Measurements from ENCODE around the gene ZCCHC7.

The ZCCHC7 gene

DNA sequence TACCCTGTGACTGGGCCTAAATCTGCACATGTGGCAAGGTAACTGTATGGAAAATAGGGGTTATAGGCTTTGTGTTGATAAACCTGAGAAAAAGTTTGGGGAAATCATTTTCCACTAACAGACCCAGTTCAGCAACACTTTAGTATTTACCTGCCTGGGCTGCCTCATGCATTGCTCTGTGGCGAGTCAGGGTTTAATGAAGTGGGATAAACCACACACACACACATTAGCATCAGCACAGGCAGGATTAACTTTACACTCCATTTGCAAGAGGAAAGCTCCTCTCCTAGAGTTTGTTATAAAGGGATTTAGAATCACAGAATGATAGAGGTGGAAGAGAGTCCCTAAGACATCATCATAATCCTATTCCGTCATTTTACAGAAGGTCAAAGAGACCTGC lies 20.0 kb upstream of the ZCCHC7 start:
- H3K27me3 ChIP-seq (ENCODE audit: control insufficient read depth, low read length): no peaks in the 10 kb centered on the region
- H3K9me2 ChIP-seq (replicated peaks; ENCODE audit: control insufficient read depth, low read length): no peaks in the 10 kb centered on the region
- H3F3A ChIP-seq (ENCODE audit: control insufficient read depth, insufficient read depth): peaks cover 6% of the 10 kb centered on the region
- H3K9me3 ChIP-seq (ENCODE audit: control insufficient read depth, insufficient read depth, low read length): no peaks in the 10 kb centered on the region
- H3K4me1 ChIP-seq (ENCODE audit: control insufficient read depth, low read length): peaks cover 44% of the 10 kb centered on the region
- no peaks in the 10 kb centered on the region for H3K79me2 ChIP-seq (ENCODE audit: control insufficient read depth, low read length)
- H4K20me1 ChIP-seq (ENCODE audit: control insufficient read depth, insufficient read depth, low read depth, low read length): no peaks in the 10 kb centered on the region
- H3K4me2 ChIP-seq (ENCODE audit: low read length): peak overlapping the region; percentile 47
- no peak overlapping the region for H3K27ac ChIP-seq (ENCODE audit: low read depth, low read length)
- H3K4me3 ChIP-seq (ENCODE audit: low read length): peak overlapping the region; percentile 1; the same call in 1 of the 2 replicates
- TF ChIP-seq, protein P1, sequence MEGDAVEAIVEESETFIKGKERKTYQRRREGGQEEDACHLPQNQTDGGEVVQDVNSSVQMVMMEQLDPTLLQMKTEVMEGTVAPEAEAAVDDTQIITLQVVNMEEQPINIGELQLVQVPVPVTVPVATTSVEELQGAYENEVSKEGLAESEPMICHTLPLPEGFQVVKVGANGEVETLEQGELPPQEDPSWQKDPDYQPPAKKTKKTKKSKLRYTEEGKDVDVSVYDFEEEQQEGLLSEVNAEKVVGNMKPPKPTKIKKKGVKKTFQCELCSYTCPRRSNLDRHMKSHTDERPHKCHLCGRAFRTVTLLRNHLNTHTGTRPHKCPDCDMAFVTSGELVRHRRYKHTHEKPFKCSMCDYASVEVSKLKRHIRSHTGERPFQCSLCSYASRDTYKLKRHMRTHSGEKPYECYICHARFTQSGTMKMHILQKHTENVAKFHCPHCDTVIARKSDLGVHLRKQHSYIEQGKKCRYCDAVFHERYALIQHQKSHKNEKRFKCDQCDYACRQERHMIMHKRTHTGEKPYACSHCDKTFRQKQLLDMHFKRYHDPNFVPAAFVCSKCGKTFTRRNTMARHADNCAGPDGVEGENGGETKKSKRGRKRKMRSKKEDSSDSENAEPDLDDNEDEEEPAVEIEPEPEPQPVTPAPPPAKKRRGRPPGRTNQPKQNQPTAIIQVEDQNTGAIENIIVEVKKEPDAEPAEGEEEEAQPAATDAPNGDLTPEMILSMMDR (IDR thresholded peaks at IDR 0.05; ENCODE audit: low read depth, low read length, poor library complexity, severe bottlenecking): no peak
- no peak for TF ChIP-seq EZH2phosphoT487 (IDR thresholded peaks at IDR 0.05; ENCODE audit: borderline replicate concordance, low read length)
- no peaks in the 10 kb centered on the region for H3K36me3 ChIP-seq (ENCODE audit: control insufficient read depth, low read length)

GRCh38 chr9:37100741-37101140 lies 19.6 kb upstream of the ZCCHC7 start:
- H3K9me3 ChIP-seq (ENCODE audit: control insufficient read depth, insufficient read depth, low read length): no peaks in the 10 kb centered on the region
- peaks cover 6% of the 10 kb centered on the region for H3F3A ChIP-seq (ENCODE audit: control insufficient read depth, insufficient read depth)
- no peaks in the 10 kb centered on the region for H3K36me3 ChIP-seq (ENCODE audit: control insufficient read depth, low read length)
- peak overlapping the region; percentile 47 for H3K4me2 ChIP-seq (ENCODE audit: low read length)
- peaks cover 43% of the 10 kb centered on the region for H3K4me1 ChIP-seq (ENCODE audit: control insufficient read depth, low read length)
- TF ChIP-seq, protein P1 (IDR thresholded peaks at IDR 0.05; ENCODE audit: low read depth, low read length, poor library complexity, severe bottlenecking): no peak
- TF ChIP-seq EZH2phosphoT487 (IDR thresholded peaks at IDR 0.05; ENCODE audit: borderline replicate concordance, low read length): no peak
- H3K27ac ChIP-seq (ENCODE audit: low read depth, low read length): no peak overlapping the region
- H3K27me3 ChIP-seq (ENCODE audit: control insufficient read depth, low read length): no peaks in the 10 kb centered on the region
- H4K20me1 ChIP-seq (ENCODE audit: control insufficient read depth, insufficient read depth, low read depth, low read length): no peaks in the 10 kb centered on the region
- no peaks in the 10 kb centered on the region for H3K79me2 ChIP-seq (ENCODE audit: control insufficient read depth, low read length)
- H3K4me3 ChIP-seq (ENCODE audit: low read length): peak overlapping the region; percentile 1; the same call in 1 of the 2 replicates
- no peaks in the 10 kb centered on the region for H3K9me2 ChIP-seq (replicated peaks; ENCODE audit: control insufficient read depth, low read length)

GRCh38 chr9:37102486-37102885 lies 17.9 kb upstream of the ZCCHC7 start:
- TF ChIP-seq, protein P1 (IDR thresholded peaks at IDR 0.05; ENCODE audit: low read depth, low read length, poor library complexity, severe bottlenecking): no peak
- no peak for TF ChIP-seq EZH2phosphoT487 (IDR thresholded peaks at IDR 0.05; ENCODE audit: borderline replicate concordance, low read length)
- no peaks in the 10 kb centered on the region for H3K9me2 ChIP-seq (replicated peaks; ENCODE audit: control insufficient read depth, low read length)
- no peak overlapping the region for H3K4me2 ChIP-seq (ENCODE audit: low read length)
- no peaks in the 10 kb centered on the region for H3K9me3 ChIP-seq (ENCODE audit: control insufficient read depth, insufficient read depth, low read length)
- H3K79me2 ChIP-seq (ENCODE audit: control insufficient read depth, low read length): no peaks in the 10 kb centered on the region
- no peak overlapping the region for H3K27ac ChIP-seq (ENCODE audit: low read depth, low read length)
- peaks cover 34% of the 10 kb centered on the region for H3K4me1 ChIP-seq (ENCODE audit: control insufficient read depth, low read length)
- no peaks in the 10 kb centered on the region for H3K36me3 ChIP-seq (ENCODE audit: control insufficient read depth, low read length)
- H3K27me3 ChIP-seq (ENCODE audit: control insufficient read depth, low read length): no peaks in the 10 kb centered on the region
- H3F3A ChIP-seq (ENCODE audit: control insufficient read depth, insufficient read depth): no peaks in the 10 kb centered on the region; the same call in 1 of the 2 replicates
- no peaks in the 10 kb centered on the region for H4K20me1 ChIP-seq (ENCODE audit: control insufficient read depth, insufficient read depth, low read depth, low read length)
- no peak overlapping the region for H3K4me3 ChIP-seq (ENCODE audit: low read length)
